Amniotic stem cell (primary cell): ENCODE results near the gene RASAL3.
"Not testable (repeated sequence)": the region's sequence is repeated elsewhere in the genome, so short reads cannot be mapped to it uniquely, and the experiment has no call there.

Experiments used
- DNase-seq: peaks from one replicate; lab custom pipeline; 2025; lab: John Stamatoyannopoulos, UW

The RASAL3 gene

GRCh38 chr19:15473821-15474220 lies 9.5 kb upstream of the RASAL3 start:
- DNase-seq = not testable (repeated sequence)

DNA sequence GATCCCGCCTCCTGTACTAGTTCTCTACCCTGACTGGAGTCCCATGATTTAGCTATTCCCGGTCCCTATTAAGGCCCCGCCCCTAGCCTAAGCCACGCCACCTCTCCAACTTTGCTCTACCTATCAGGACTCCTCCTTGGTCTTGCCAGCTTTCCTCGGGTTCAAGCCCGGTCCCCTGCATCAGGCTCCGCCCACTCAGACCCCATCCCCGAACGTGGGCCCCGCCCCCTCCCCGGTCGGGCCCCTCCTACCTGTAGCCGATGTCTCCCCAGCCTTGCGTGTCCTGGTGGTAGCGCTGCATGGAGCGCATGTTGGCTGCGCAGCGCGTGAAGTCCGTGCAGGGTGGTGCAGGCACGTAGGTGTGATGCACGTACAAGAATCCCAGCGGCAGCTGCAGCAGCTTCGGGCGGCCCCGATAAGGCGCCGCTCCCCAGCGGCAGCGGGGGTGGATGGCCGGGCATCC lies 7.3 kb upstream of the RASAL3 start:
- no peak for DNase-seq

DNA sequence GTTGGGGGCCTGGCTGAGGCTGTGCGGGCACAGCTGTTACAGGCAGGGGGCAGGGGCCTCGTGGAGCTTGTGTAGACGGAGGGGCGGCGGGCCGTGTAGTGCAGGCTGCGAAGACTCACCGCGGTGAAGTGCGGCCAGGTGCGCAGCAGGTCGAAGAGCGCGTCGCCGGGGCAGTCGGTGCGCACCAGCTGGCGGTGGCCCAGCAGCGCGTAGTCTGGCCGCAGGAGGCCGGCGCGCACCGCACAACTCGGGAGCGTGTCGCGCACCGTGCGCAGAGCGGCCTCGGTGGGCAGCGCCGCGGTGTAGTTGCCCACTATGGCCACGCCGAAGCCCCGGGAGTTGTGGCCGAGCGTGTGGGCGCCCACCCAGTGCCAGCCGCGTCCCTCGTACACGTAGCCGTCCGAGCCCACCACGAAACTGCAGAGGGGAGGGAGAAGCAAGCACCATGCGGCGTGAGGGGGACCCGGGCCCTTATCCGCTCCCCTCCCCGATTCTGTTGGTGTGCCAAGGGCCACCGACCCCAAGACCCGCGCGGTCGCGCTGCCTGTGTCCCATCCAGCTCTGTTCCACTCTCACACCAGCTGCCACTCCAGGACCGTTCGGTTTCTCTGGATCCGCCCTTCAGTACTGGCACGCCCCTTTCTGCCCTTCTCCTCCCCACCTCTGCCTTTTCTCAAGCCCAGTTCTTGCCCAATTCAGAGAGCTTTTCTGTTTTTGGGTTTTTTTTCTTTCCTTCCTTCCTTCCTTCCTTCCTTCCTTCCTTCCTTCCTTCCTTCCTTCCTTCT lies 5.4 kb upstream of the RASAL3 start:
- DNase-seq = no peak

DNA sequence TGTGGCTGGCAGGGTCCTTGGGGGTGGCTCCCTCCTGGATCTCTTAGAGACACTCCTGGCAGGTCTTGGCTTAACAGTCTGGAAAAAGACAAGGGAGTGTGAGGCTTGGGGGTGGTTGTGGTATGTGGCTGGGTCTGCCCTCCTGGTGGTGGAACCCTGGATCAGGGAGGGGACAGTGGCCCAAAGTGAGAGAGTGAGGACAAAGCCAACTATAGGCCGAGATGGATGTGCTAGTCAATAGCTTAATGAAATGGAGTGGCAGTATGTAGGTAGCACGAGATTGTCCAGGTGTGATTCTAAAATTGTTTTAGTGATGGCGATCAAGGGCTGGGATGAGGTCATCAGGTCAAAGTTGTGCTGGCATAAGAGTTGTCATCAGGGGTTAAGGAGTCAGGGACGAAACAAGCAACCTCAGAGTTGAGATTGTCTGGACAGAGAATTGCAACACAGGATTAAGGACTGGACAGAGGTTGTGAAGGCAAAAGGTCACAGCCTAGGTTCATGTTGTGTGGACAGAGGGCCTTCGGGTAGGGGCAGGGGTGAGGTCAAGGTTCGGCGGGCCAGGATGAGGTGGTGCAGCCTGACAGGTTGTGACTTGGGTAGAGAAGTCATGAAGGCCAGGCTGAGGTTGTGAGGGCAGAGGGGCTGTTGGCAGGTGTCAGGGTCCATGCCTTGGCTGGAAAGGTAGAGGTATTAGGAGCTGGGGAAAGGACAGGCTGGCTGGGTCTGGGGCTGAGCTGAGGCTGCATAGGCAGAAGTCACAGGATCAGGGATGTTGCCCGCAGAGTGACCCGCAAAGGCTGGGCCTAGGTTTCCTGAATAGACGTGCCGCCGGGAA lies 4.5 kb upstream of the RASAL3 start:
- no peak for DNase-seq

- no peak for DNase-seq
These were observed 3.4 kb upstream of the RASAL3 start for GRCh38 chr19:15467734-15468214.

- no peak for DNase-seq
These were observed 2.7 kb upstream of the RASAL3 start for GRCh38 chr19:15466851-15467733.

DNA sequence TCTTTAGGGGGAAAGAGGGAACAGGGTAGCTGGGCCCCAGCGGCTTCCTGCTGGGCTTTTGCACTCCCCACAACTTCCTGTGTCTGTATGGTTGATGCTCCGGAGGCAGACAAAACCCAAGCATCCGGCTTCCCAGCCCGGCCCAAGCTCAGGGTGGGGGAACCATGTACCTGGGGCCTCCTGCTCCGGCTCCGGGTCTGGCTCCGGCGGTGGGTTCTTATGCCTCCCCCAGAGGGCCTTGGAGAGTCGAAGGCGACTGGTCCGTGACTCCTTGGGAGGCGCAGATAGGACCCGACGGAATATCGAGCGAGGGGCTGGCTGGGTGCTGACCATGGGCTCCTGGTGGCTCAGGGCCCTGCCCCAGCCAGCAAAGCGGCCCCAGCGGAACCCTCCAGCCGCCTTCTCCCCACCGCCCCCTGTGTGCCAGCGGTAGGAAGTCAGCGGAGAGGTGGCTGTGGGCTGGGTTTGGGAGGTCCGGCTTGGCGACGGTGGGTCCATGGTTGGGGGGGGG lies 428 bp downstream of the RASAL3 start:
- DNase-seq = no peak

GRCh38 chr19:15461694-15462093 lies 2.6 kb downstream of the RASAL3 start:
- no peak for DNase-seq

GRCh38 chr19:15457701-15458484 lies 6.5 kb downstream of the RASAL3 start:
- DNase-seq = no peak

DNA sequence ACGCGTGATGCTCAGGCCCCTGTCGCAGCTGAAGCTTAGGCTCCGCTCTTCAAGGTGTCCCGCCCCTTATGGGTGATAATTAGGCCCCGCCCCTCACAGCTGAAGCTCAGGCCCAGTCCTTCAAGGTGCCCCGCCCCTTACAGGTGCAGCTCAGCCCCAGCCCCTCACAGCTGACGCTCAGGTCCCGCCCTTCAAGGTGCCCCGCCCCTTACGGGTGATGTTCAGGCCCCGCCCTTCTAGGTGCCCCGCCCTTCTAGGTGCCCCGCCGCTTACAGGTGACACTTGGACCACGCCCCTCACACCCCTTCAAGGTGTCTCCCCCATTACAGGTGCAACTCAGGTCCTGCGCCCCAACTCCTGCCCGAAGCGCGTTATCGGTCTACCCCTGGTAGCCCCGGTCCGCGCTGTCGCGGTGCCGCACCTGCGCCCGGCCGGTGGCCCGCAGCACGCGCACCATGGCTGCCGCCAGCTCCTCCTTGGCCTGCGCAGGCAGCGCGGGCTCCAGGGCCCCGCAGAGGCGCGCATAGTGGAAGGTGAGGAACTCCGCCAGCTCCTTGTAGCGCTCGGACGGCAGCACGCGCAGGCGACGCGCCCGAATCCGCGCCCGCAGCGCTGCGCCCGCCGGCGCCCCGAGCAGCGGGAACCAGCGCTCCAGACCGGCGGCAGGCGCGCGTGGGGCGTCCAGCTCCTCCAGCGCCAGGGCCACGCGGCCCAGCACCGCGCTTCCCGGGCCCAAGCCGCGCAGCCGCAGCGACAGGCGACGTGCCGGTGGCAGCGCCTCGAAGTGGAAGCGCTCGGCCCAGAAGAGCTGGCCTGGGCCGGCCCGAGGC lies 7.3 kb downstream of the RASAL3 start:
- no peak for DNase-seq

- DNase-seq = no peak
These were observed 7.9 kb downstream of the RASAL3 start for GRCh38 chr19:15456441-15456840.

DNA sequence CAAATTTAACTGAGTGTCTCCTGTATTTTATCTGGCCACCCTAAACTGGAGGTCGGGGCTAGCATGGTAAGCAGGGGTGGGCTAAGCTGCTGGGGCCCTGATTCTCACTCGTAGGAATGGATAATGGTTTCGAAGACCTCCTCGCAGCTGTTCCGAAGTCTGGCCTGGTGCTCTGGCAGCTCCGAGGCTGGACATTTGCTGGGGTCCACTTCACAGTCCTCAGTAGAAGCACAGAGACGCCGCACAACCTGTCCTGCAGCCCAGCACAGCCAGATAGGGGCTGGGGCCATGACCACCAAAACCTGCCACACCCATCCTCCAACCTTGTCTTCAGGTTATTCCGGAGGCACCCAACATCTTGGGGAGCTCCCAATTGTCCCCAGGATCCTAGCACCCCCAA lies 8.3 kb downstream of the RASAL3 start:
- no peak for DNase-seq

GRCh38 chr19:15453906-15454860 lies 10.2 kb downstream of the RASAL3 start:
- DNase-seq = no peak

GRCh38 chr19:15453091-15453578 lies 11.2 kb downstream of the RASAL3 start:
- no peak for DNase-seq

GRCh38 chr19:15452111-15453047 lies 12.0 kb downstream of the RASAL3 start:
- no peak for DNase-seq

- no peak for DNase-seq
These were observed 13.8 kb downstream of the RASAL3 start for GRCh38 chr19:15450528-15450890.
